Neural cell (in vitro differentiated cells): Measurements from ENCODE around the gene SHISA9. TPM values are rescaled to one million over a fixed set of nuclear protein-coding genes. Genes with fewer than 3 reads are reported as not detected.

Source experiments
- H2AFZ ChIP-seq: fragments of 200-600, 300-800 bp; sonication (generic), shearing (Covaris generic); 2 replicates; pipeline ENCODE4 v1.6.0; 2014; ENCODE audit warnings: low read depth, mild to moderate bottlenecking, antibody characterized with exemption, low read length, moderate library complexity
- H3F3A ChIP-seq: fragments of 200-600 bp; shearing (Covaris generic); 2 replicates; pipeline ENCODE4 v1.6.1; 2016; ENCODE audit warnings: mild to moderate bottlenecking, moderate library complexity, mixed read lengths, antibody characterized with exemption, low read length; ENCODE audit not compliant: insufficient read depth, poor library complexity, severe bottlenecking
- H3K27ac ChIP-seq: fragments of 200-600, 300-800 bp; sonication (generic), shearing (Covaris generic); 2 replicates; pipeline ENCODE4 v1.5.1; 2014; ENCODE audit warnings: mild to moderate bottlenecking, low read length, moderate library complexity
- H3K27me3 ChIP-seq: fragments of 300-800, 200-600 bp; sonication (generic), shearing (Covaris generic); 2 replicates; pipeline ENCODE4 v1.6.0; 2014; ENCODE audit warnings: mild to moderate bottlenecking, low read depth, low read length, moderate library complexity; ENCODE audit not compliant: insufficient read depth
- H3K36me3 ChIP-seq: fragments of 300-800, 200-600 bp; sonication (generic), shearing (Covaris generic); 2 replicates; pipeline ENCODE4 v1.5.1; 2014; ENCODE audit warnings: mild to moderate bottlenecking, antibody characterized with exemption, low read length, moderate library complexity; ENCODE audit not compliant: insufficient read depth
- H3K4me2 ChIP-seq: fragments of 300-800, 200-600 bp; sonication (generic), shearing (Covaris generic); 2 replicates; pipeline ENCODE4 v1.6.0; 2014; ENCODE audit warnings: mild to moderate bottlenecking, low read length
- H3K4me3 ChIP-seq: fragments of 300-800, 200-600 bp; sonication (generic), shearing (Covaris generic); 2 replicates; pipeline ENCODE4 v1.5.1; 2014; ENCODE audit warnings: mild to moderate bottlenecking, low read length, moderate library complexity
- H3K79me2 ChIP-seq: fragments of 200-600 bp; shearing (Covaris generic); replicated peaks from 2 replicates; pipeline ENCODE4 v1.6.0; 2014; ENCODE audit warnings: mild to moderate bottlenecking, low read length, moderate library complexity; ENCODE audit not compliant: insufficient read depth
- H3K9ac ChIP-seq: fragments of 300-800, 200-600 bp; sonication (generic), shearing (Covaris generic); 2 replicates; pipeline ENCODE4 v1.6.1; 2016; ENCODE audit warnings: mild to moderate bottlenecking, low read length, mixed read lengths
- H3K9me2 ChIP-seq: fragments of 200-600 bp; shearing (Covaris generic); 2 replicates; pipeline ENCODE4 v1.6.1; 2016; ENCODE audit warnings: mild to moderate bottlenecking, low read length, mixed read lengths; ENCODE audit not compliant: insufficient read depth
- H3K9me3 ChIP-seq: fragments of 200-600, 300-800 bp; sonication (generic), shearing (Covaris generic); 2 replicates; pipeline ENCODE4 v1.6.1; 2016; ENCODE audit warnings: mild to moderate bottlenecking, mixed run types, low read length, moderate library complexity, mixed read lengths
- H4K20me1 ChIP-seq: fragments of 200-600 bp; shearing (Covaris generic); 2 replicates; pipeline ENCODE4 v1.6.1; 2016; ENCODE audit warnings: mild to moderate bottlenecking, mixed run types; ENCODE audit not compliant: insufficient read depth
- CTCF ChIP-seq: fragments of 450-650 bp; IDR thresholded peaks from 2 replicates; pipeline ENCODE4 v1.5.1; 2014; ENCODE audit warnings: antibody characterized with exemption, mild to moderate bottlenecking, moderate library complexity; ENCODE audit not compliant: poor library complexity, severe bottlenecking
- EP300 ChIP-seq: fragments of 450-650 bp; conservative IDR thresholded peaks from 2 replicates; pipeline ENCODE4 v1.6.1; 2014; ENCODE audit warnings: antibody characterized with exemption, mild to moderate bottlenecking, moderate library complexity; ENCODE audit not compliant: poor library complexity, severe bottlenecking
- EZH2 ChIP-seq: fragments of 200-600, 300-800 bp; shearing (Covaris generic), sonication (generic); IDR thresholded peaks from 2 replicates; pipeline ENCODE4 v1.6.1; 2014; ENCODE audit warnings: antibody characterized with exemption, low read length, borderline replicate concordance, mild to moderate bottlenecking; ENCODE audit not compliant: insufficient read depth, poor library complexity, severe bottlenecking
- MXI1 ChIP-seq: fragments of 450-650 bp; conservative IDR thresholded peaks from 2 replicates; pipeline ENCODE4 v1.6.1; 2014; ENCODE audit warnings: antibody characterized with exemption, mild to moderate bottlenecking; ENCODE audit not compliant: poor library complexity, severe bottlenecking
- POLR2AphosphoS5 ChIP-seq: IDR thresholded peaks from 2 replicates; pipeline ENCODE4 v1.6.1; 2012
- RAD21 ChIP-seq: fragments of 450-650 bp; conservative IDR thresholded peaks from 2 replicates; pipeline ENCODE4 v1.6.1; 2014; ENCODE audit warnings: antibody characterized with exemption, mild to moderate bottlenecking, moderate library complexity
- REST ChIP-seq: IDR thresholded peaks from 2 replicates; pipeline ENCODE4 v1.6.1; 2012; ENCODE audit warnings: borderline replicate concordance
- SMC3 ChIP-seq: fragments of 450-650 bp; conservative IDR thresholded peaks from 2 replicates; pipeline ENCODE4 v1.6.1; 2014; ENCODE audit warnings: antibody characterized with exemption, mild to moderate bottlenecking, moderate library complexity; ENCODE audit not compliant: poor library complexity
- TAF1 ChIP-seq: IDR thresholded peaks from 2 replicates; pipeline ENCODE4 v1.6.1; 2012; ENCODE audit warnings: low read depth
- polyA plus RNA-seq: library from polyadenylated mRNA; depleted of rRNA; stranded (reverse); fragments of >200 nt; gene quantifications from 2 replicates; pipeline ENCODE4 v1.2.3, GENCODE V29; 2014

Gene SHISA9
- polyA plus RNA-seq, 1 donor from 2014 or later, result 2.0 TPM

GRCh38 chr16:13139661-13140241 is 238.4 kb downstream of the SHISA9 start:
- no peaks in the 10 kb centered on the region for H3K9me2 ChIP-seq
- H4K20me1 ChIP-seq, result no peaks in the 10 kb centered on the region
- no peak overlapping the region for H3K4me2 ChIP-seq
- H3K36me3 ChIP-seq, result no peaks in the 10 kb centered on the region
- no peaks in the 10 kb centered on the region for H3K79me2 ChIP-seq
- TF ChIP-seq CTCF, result no peak
- TF ChIP-seq SMC3, result no peak
- no peak for TF ChIP-seq REST
- TF ChIP-seq TAF1, result no peak
- no peak for TF ChIP-seq EZH2
- no peak for TF ChIP-seq RAD21
- no peak for TF ChIP-seq EP300
- no peak for TF ChIP-seq MXI1
- no peak for TF ChIP-seq POLR2AphosphoS5
- no peaks in the 10 kb centered on the region for H3K9me3 ChIP-seq
- no peak overlapping the region for H2AFZ ChIP-seq
- no peak overlapping the region for H3K27ac ChIP-seq
- H3F3A ChIP-seq, result no peaks in the 10 kb centered on the region
- H3K9ac ChIP-seq, result no peak overlapping the region
- no peaks in the 10 kb centered on the region for H3K27me3 ChIP-seq
- H3K4me3 ChIP-seq, result no peak overlapping the region

- Histone ChIP-seq H3K9ac (no peak overlapping the region), H3K9me3 (no peaks in the 10 kb centered on the region), H2AFZ (no peak overlapping the region), H3K27me3 (no peaks in the 10 kb centered on the region), H3K9me2 (no peaks in the 10 kb centered on the region), H4K20me1 (no peaks in the 10 kb centered on the region), H3K79me2 (no peaks in the 10 kb centered on the region), H3K4me3 (no peak overlapping the region), H3K36me3 (no peaks in the 10 kb centered on the region), H3F3A (no peaks in the 10 kb centered on the region), H3K4me2 (no peak overlapping the region), H3K27ac (no peak overlapping the region)
- TF ChIP-seq POLR2AphosphoS5 (no peak), EZH2 (no peak), EP300 (no peak), MXI1 (no peak)
Observed at GRCh38 chr16:13143551-13143950, 242.2 kb downstream of the SHISA9 start.
